GM12878 (cell line): ENCODE measurements around the gene MARCHF4. TPM values are rescaled to one million over a fixed set of nuclear protein-coding genes. Genes with fewer than 3 reads are reported as not detected.

Source experiments
- ATAC-seq: fragments of 200-7000 bp; cut with Tn5 transposase; 3 replicates; pipeline ENCODE4 v1.9.1; 2020; ENCODE audit warnings: mild to moderate bottlenecking, moderate library complexity
- BruUV-seq: library from RNA; stranded (reverse); fragments of 400-500 nt; replicated peaks from 2 replicates; lab custom pipeline; 2021; lab: Mats Ljungman, UMichigan
- CTCF ChIA-PET: fragments of 300-600 bp; sonication (Branson Sonifier 250); formaldehyde crosslinking; extraction: SDS; loops from one replicate; lab custom pipeline; 2021; ENCODE audit warnings: inconsistent platforms; lab: Yijun Ruan, JAX
- POLR2A ChIA-PET: fragments of 350-600 bp; formaldehyde crosslinking; extraction: SDS; loops from one replicate; lab custom pipeline; 2021; ENCODE audit warnings: inconsistent platforms; lab: Charles Lee
- RAD21 ChIA-PET: fragments of 300-600 bp; sonication (Branson Sonifier 250); formaldehyde crosslinking; loops from one replicate; lab custom pipeline; 2023; ENCODE audit warnings: antibody characterized with exemption; ENCODE audit not compliant: unreplicated experiment; lab: Charles Lee
- SMC1A ChIA-PET: fragments of 300-600 bp; sonication (Branson Sonifier 250); formaldehyde crosslinking; loops from one replicate; lab custom pipeline; 2023; ENCODE audit not compliant: unreplicated experiment, uncharacterized antibody; lab: Charles Lee
- DNase-seq: peaks from one replicate; pipeline ENCODE4 v3.0.0-alpha.2; 2011; ENCODE audit warnings: low read depth, low spot score
- FAIRE-seq: peaks from 3 replicates; lab custom pipeline; 2011; peaks lifted over from hg19 to GRCh38; lab: Jason Lieb, UNC
- H2AFZ ChIP-seq: 2 replicates; pipeline ENCODE4 v1.6.0; 2011; ENCODE audit warnings: low read depth, low read length, control low read depth; ENCODE audit not compliant: control insufficient read depth
- H3K27ac ChIP-seq: 2 replicates; pipeline ENCODE4 v1.5.1; 2011; ENCODE audit warnings: control low read depth; ENCODE audit not compliant: control insufficient read depth, insufficient read depth
- H3K27me3 ChIP-seq, 2 experiments: replicated peaks in 1 of 2; 2 replicates each; pipeline versions ENCODE4 v1.6.0 to v1.6.1; 2011; ENCODE audit warnings: low read length in 1 of 2; ENCODE audit not compliant: control insufficient read depth in 2 of 2, insufficient read depth in 2 of 2
- H3K36me3 ChIP-seq, 2 experiments: 2 replicates each; pipeline ENCODE4 v1.5.1; 2011; ENCODE audit warnings: low read length in 1 of 2; ENCODE audit not compliant: control insufficient read depth in 2 of 2, insufficient read depth in 2 of 2
- H3K4me1 ChIP-seq: 2 replicates; pipeline ENCODE4 v1.6.1; 2011; ENCODE audit warnings: mild to moderate bottlenecking, low read length, moderate library complexity, mixed read lengths; ENCODE audit not compliant: control insufficient read depth, insufficient read depth
- H3K4me2 ChIP-seq: 2 replicates; pipeline ENCODE4 v1.6.0; 2011; ENCODE audit warnings: control low read depth; ENCODE audit not compliant: control insufficient read depth, insufficient read depth
- H3K4me3 ChIP-seq: fragments of 200-600 bp; sonication (generic); 2 replicates; pipeline ENCODE4 v1.5.1; 2016
- H3K79me2 ChIP-seq: 2 replicates; pipeline ENCODE4 v1.6.0; 2011; ENCODE audit warnings: low read length; ENCODE audit not compliant: control insufficient read depth, insufficient read depth
- H3K9ac ChIP-seq: 2 replicates; pipeline ENCODE4 v1.8.0; 2011; ENCODE audit warnings: low read length, control low read depth, mixed read lengths; ENCODE audit not compliant: control insufficient read depth, insufficient read depth
- H3K9me3 ChIP-seq: replicated peaks from 3 replicates; pipeline ENCODE4 v1.5.1; 2011; ENCODE audit warnings: mild to moderate bottlenecking, low read length; ENCODE audit not compliant: control insufficient read depth, insufficient read depth
- H4K20me1 ChIP-seq: 2 replicates; pipeline ENCODE4 v1.6.0; 2011; ENCODE audit not compliant: control insufficient read depth, insufficient read depth
- ATF3 ChIP-seq: IDR thresholded peaks from 2 replicates; pipeline ENCODE4 v1.6.1; 2011; ENCODE audit warnings: low read depth, mild to moderate bottlenecking, low read length, moderate library complexity, borderline replicate concordance; ENCODE audit errors: extremely low read depth
- ATF7 ChIP-seq: fragments of 450-650 bp; IDR thresholded peaks from 2 replicates; pipeline ENCODE4 v1.6.1; 2016; ENCODE audit warnings: low read depth, mild to moderate bottlenecking
- BCLAF1 ChIP-seq: fragments of 450-650 bp; IDR thresholded peaks from 2 replicates; pipeline ENCODE4 v1.6.1; 2017; ENCODE audit warnings: antibody characterized with exemption, mild to moderate bottlenecking, moderate library complexity
- BHLHE40 ChIP-seq, 2 experiments: fragments of 450-650 bp in 1 of 2; IDR thresholded peaks; 2 replicates each; pipeline ENCODE4 v1.6.1; 2011 to 2017; ENCODE audit warnings: low read depth in 2 of 2, borderline replicate concordance in 1 of 2, improper control_type of control experiment in 1 of 2, low read length in 1 of 2, mild to moderate bottlenecking in 1 of 2
- CHD2 ChIP-seq: IDR thresholded peaks from 2 replicates; pipeline ENCODE4 v1.6.1; 2011; ENCODE audit warnings: low read depth, low read length, improper control_type of control experiment, borderline replicate concordance
- EGR1 ChIP-seq, 2 experiments: IDR thresholded peaks; 1 replicate in 1 of 2; 2 replicates in 1 of 2; pipeline ENCODE4 v1.6.1; 2011 to 2012; ENCODE audit warnings: low read depth in 2 of 2, low read length in 2 of 2, borderline replicate concordance in 1 of 2, mild to moderate bottlenecking in 1 of 2, moderate library complexity in 1 of 2
- KAT2A ChIP-seq: conservative IDR thresholded peaks from 2 replicates; pipeline ENCODE4 v1.6.1; 2011; ENCODE audit warnings: low read depth, low read length; ENCODE audit not compliant: control insufficient read depth
- NR2F1 ChIP-seq: fragments of 450-650 bp; conservative IDR thresholded peaks from 2 replicates; pipeline ENCODE4 v1.6.1; 2017; ENCODE audit warnings: mild to moderate bottlenecking
- RAD51 ChIP-seq: fragments of 450-650 bp; IDR thresholded peaks from 2 replicates; pipeline ENCODE4 v1.6.1; 2016; ENCODE audit warnings: moderate library complexity, mild to moderate bottlenecking, inconsistent platforms
- RELA ChIP-seq: fragments of 450-650 bp; IDR thresholded peaks from 2 replicates; pipeline ENCODE4 v1.8.0; 2014; ENCODE audit warnings: borderline replicate concordance; ENCODE audit not compliant: partially characterized antibody
- SPI1 ChIP-seq: IDR thresholded peaks from 2 replicates; pipeline ENCODE4 v1.6.1; 2011; ENCODE audit warnings: low read depth, mild to moderate bottlenecking, low read length, moderate library complexity, borderline replicate concordance; ENCODE audit not compliant: insufficient read depth
- WGBS: methylation state at CpG from one replicate; pipeline ENCODE4 v1.1.6; 2016; ENCODE audit warnings: low lambda C conversion rate; ENCODE audit not compliant: insufficient replicate concordance, insufficient coverage; ENCODE audit errors: missing lambda C conversion rate; 5-methylcytosine and 5-hydroxymethylcytosine counted together
- in situ Hi-C: fragments of 300-500 bp; cut with MboI; formaldehyde crosslinking; loops from 9 replicates; pipeline ENCODE4 v1.14.3; 2018; ENCODE audit warnings: mixed read lengths
- intact Hi-C: fragments of 100-400 bp; cut with micrococcal nuclease; formaldehyde crosslinking; loops from one replicate; pipeline ENCODE4 v1.14.2; 2022; ENCODE audit not compliant: unreplicated experiment
- polyA plus RNA-seq, 11 experiments: library from polyadenylated mRNA; depleted of rRNA in 4 of 11; unstranded in 6 of 11; stranded (reverse) in 5 of 11; fragments of >200 nt; fragmentation: Nextera tagmentation in 4 of 11; fragmentation: Illumina TruSeq in 1 of 11; extraction: Ambion mirVana in 4 of 11; extraction: Trizol in 1 of 11; gene quantifications; 1 replicate in 1 of 11; 2 replicates in 10 of 11; pipeline versions ENCODE4 v1.2.1 to v1.2.3, GENCODE V29; 2011 to 2016; ENCODE audit warnings: inconsistent platforms in 2 of 11, missing spikeins in 2 of 11, low read depth in 1 of 11
- total RNA-seq, 4 experiments: library from RNA; depleted of rRNA in 3 of 4; stranded (reverse); fragments of >200 nt in 3 of 4; fragmentation: Illumina TruSeq in 1 of 4; extraction: Trizol in 1 of 4; gene quantifications; 2 replicates each; pipeline versions ENCODE4 v1.2.1 to v1.2.3, GENCODE V29; 2013 to 2021

Gene MARCHF4
- total and polyA plus RNA-seq, 10 of the 15 experiments (the other 5 are each of a cell fraction or from before 2014, with no cell fraction given) = not detected

GRCh38 chr2:216388046-216388884 is 16.0 kb upstream of the MARCHF4 start:
- intact Hi-C loops = no loop called here
- Histone ChIP-seq H3K79me2 (no peaks in the 10 kb centered on the region), H3K9me3 (no peaks in the 10 kb centered on the region), H3K9ac (no peak overlapping the region), H3K27ac (no peak overlapping the region), H3K4me3 (no peak overlapping the region), H2AFZ (no peak overlapping the region; the same call in 1 of the 2 replicates), H3K27me3 (no peaks in the 10 kb centered on the region), H3K36me3 (no peaks in the 10 kb centered on the region), H3K4me2 (no peak overlapping the region), H4K20me1 (no peaks in the 10 kb centered on the region), H3K4me1 (no peaks in the 10 kb centered on the region)
- ChIA-PET RAD21 (no interaction called here), POLR2A (no interaction called here), CTCF (interaction anchor here (0.6 to 1.0 kb wide), 3 partner anchors 15 to 576 kb away, joined by 3 read pairs; no protein-coding TSS in a partner anchor), SMC1A (interaction anchor here (1.4 kb wide), 1 partner anchor 166 kb away, joined by 4 read pairs; no protein-coding TSS in a partner anchor)
- BruUV-seq = no TSS peak
- FAIRE-seq (peak; percentile 66), ATAC-seq (peak; percentile 97), DNase-seq (peak; percentile 8)
- in situ Hi-C loops = no loop called here
- TF ChIP-seq SPI1 (peak; percentile 79), NR2F1 (peak; percentile 55), BHLHE40 (IDR thresholded peaks at IDR 0.05; ENCODE audit: borderline replicate concordance in 1 of 2, low read depth in 2 of 2, low read length in 1 of 2) (peak in 1 of 2 experiments; percentile 44; a peak in 2 of 4 replicates), ATF7 (0 out of 2 replicates have a peak, but pooled peaks have one; percentile 27), CHD2 (no peak)
- WGBS = 38% methylated on average over 5 of the region's 5 CpGs

- H2AFZ ChIP-seq = no peak overlapping the region
- H4K20me1 ChIP-seq = no peaks in the 10 kb centered on the region
- RAD21 ChIA-PET = interaction anchor here (0.8 kb wide), 1 partner anchor 111 kb away, joined by 3 read pairs; the partner anchor contains the start of gene RPL37A
- in situ Hi-C loops = no loop called here
- no peak overlapping the region for H3K4me2 ChIP-seq
- H3K9me3 ChIP-seq = no peaks in the 10 kb centered on the region
- H3K4me1 ChIP-seq = no peaks in the 10 kb centered on the region
- no peaks in the 10 kb centered on the region for H3K36me3 ChIP-seq
- H3K79me2 ChIP-seq = no peaks in the 10 kb centered on the region
- H3K4me3 ChIP-seq = no peak overlapping the region
- 91% methylated on average over 2 of the region's 2 CpGs for WGBS
- BruUV-seq = no TSS peak
- H3K9ac ChIP-seq = no peak overlapping the region
- no peak overlapping the region for H3K27ac ChIP-seq
- DNase-seq = no peak
- no peak for ATAC-seq
- intact Hi-C loops = no loop called here
- POLR2A ChIA-PET = no interaction called here
- no peaks in the 10 kb centered on the region for H3K27me3 ChIP-seq
- CTCF ChIA-PET = no interaction called here
- SMC1A ChIA-PET = no interaction called here
- no peak for FAIRE-seq
- TF ChIP-seq RELA = no peak
- no peak for TF ChIP-seq RAD51
- TF ChIP-seq KAT2A = no peak
- TF ChIP-seq EGR1 (IDR thresholded peaks at IDR 0.05; ENCODE audit: borderline replicate concordance in 1 of 2, low read depth in 2 of 2, low read length in 2 of 2) = no peak
- TF ChIP-seq BCLAF1 = no peak
- no peak for TF ChIP-seq ATF3
Measured at GRCh38 chr2:216387262-216387661, 15.0 kb upstream of the MARCHF4 start.
